Gastrocnemius medialis (tissue), 4 donors: ENCODE measurements around the gene CDC42EP3.

Experiments used
- POLR2A ChIP-seq, 2 donors: fragments of 450-650 bp; IDR thresholded peaks; one replicate each; pipeline ENCODE4 v1.6.1; 2017; ENCODE audit warnings: antibody characterized with exemption in 2 of 2, mild to moderate bottlenecking in 2 of 2, moderate library complexity in 2 of 2
- TF ChIP-seq, protein P1 (sequence below), 5 experiments: fragments of 450-650 bp in 3 of 5; fragments of 200-600 bp in 2 of 5; sonication (generic) in 2 of 5; IDR thresholded peaks in 4 of 5; conservative IDR thresholded peaks in 1 of 5; 1 replicate in 4 of 5; 2 replicates in 1 of 5; pipeline ENCODE4 v1.5.1; 2016 to 2019; ENCODE audit warnings: antibody characterized with exemption in 5 of 5, mild to moderate bottlenecking in 3 of 5, moderate library complexity in 3 of 5

- TF ChIP-seq, protein P1, sequence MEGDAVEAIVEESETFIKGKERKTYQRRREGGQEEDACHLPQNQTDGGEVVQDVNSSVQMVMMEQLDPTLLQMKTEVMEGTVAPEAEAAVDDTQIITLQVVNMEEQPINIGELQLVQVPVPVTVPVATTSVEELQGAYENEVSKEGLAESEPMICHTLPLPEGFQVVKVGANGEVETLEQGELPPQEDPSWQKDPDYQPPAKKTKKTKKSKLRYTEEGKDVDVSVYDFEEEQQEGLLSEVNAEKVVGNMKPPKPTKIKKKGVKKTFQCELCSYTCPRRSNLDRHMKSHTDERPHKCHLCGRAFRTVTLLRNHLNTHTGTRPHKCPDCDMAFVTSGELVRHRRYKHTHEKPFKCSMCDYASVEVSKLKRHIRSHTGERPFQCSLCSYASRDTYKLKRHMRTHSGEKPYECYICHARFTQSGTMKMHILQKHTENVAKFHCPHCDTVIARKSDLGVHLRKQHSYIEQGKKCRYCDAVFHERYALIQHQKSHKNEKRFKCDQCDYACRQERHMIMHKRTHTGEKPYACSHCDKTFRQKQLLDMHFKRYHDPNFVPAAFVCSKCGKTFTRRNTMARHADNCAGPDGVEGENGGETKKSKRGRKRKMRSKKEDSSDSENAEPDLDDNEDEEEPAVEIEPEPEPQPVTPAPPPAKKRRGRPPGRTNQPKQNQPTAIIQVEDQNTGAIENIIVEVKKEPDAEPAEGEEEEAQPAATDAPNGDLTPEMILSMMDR (IDR thresholded peaks at IDR 0.05 in 4 of 5, conservative IDR thresholded peaks at IDR 0.05 in 1 of 5), result no peak
- no peak for TF ChIP-seq POLR2A (IDR thresholded peaks at IDR 0.05)
These were observed 35.7 kb downstream of the CDC42EP3 start for GRCh38 chr2:37635504-37636380.
